PFSK-1 (cell line): ENCODE results near the gene NUP133.

Source experiments
- FOXP2 ChIP-seq: optimal IDR thresholded peaks from 2 replicates; pipeline ENCODE3; 2011; ENCODE audit warnings: borderline replicate concordance, control low read depth, inconsistent platforms; ENCODE audit not compliant: insufficient read depth; ENCODE audit errors: extremely low read length, extremely low read depth
- POLR2AphosphoS5 ChIP-seq: IDR thresholded peaks from 2 replicates; pipeline ENCODE4 v1.6.1; 2012; ENCODE audit warnings: low read depth, mild to moderate bottlenecking, control low read depth, low read length, moderate library complexity
- SIN3A ChIP-seq: IDR thresholded peaks from 2 replicates; pipeline ENCODE4 v1.6.1; 2012; ENCODE audit warnings: mild to moderate bottlenecking, low read length, moderate library complexity, borderline replicate concordance; ENCODE audit not compliant: insufficient read depth
- TAF1 ChIP-seq: IDR thresholded peaks from 2 replicates; pipeline ENCODE4 v1.6.1; 2012; ENCODE audit warnings: low read length, control low read depth, borderline replicate concordance; ENCODE audit not compliant: insufficient read depth
- TF ChIP-seq, protein P1 (sequence below), 2 experiments: IDR thresholded peaks; 2 replicates each; pipeline versions ENCODE4 v1.6.1 to v1.8.0; 2011 to 2012; ENCODE audit warnings: low read depth in 2 of 2, low read length in 2 of 2, control low read depth in 1 of 2, inconsistent platforms in 1 of 2, mild to moderate bottlenecking in 1 of 2, moderate library complexity in 1 of 2; ENCODE audit not compliant: insufficient read depth in 1 of 2

The NUP133 gene

DNA sequence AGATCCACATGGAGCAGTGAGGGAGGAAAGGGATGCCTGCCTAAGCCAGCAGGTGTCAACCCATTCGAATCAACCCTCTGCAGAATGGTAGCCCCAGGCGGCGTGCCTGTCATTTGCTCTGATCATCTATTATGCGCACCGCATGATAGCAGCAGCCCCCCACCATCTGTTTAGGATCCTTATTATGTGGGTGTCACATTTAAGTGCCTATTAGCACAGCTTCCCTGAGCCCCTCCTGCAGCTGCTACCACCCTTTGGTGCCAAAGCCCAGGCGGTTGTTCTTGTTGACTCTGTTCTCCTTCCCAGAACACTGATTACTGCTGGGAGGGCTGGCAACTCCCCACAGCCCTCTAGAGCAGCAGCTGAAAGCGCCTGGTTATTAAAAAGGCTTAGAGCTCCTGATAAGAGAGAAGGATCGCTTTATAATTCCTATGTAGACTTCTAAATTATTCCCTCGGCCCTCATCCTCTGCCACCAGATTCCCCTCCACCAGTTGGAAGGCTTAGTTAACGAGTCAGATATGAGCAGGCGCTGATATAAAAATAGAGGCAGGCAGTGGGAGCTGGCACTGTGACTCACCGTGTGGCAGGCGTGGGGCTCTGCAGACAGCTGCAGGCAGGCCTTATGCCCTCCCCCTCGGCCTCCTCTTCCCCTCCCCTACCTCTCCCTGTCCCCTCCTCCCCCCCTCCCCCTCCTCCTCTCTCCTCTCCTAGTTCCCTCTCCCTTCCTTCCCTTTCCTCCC lies 97.3 kb downstream of the NUP133 start:
- TF ChIP-seq POLR2AphosphoS5 (no peak), SIN3A (no peak), FOXP2 (no peak), TAF1 (no peak)
- TF ChIP-seq, protein P1, sequence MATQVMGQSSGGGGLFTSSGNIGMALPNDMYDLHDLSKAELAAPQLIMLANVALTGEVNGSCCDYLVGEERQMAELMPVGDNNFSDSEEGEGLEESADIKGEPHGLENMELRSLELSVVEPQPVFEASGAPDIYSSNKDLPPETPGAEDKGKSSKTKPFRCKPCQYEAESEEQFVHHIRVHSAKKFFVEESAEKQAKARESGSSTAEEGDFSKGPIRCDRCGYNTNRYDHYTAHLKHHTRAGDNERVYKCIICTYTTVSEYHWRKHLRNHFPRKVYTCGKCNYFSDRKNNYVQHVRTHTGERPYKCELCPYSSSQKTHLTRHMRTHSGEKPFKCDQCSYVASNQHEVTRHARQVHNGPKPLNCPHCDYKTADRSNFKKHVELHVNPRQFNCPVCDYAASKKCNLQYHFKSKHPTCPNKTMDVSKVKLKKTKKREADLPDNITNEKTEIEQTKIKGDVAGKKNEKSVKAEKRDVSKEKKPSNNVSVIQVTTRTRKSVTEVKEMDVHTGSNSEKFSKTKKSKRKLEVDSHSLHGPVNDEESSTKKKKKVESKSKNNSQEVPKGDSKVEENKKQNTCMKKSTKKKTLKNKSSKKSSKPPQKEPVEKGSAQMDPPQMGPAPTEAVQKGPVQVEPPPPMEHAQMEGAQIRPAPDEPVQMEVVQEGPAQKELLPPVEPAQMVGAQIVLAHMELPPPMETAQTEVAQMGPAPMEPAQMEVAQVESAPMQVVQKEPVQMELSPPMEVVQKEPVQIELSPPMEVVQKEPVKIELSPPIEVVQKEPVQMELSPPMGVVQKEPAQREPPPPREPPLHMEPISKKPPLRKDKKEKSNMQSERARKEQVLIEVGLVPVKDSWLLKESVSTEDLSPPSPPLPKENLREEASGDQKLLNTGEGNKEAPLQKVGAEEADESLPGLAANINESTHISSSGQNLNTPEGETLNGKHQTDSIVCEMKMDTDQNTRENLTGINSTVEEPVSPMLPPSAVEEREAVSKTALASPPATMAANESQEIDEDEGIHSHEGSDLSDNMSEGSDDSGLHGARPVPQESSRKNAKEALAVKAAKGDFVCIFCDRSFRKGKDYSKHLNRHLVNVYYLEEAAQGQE (IDR thresholded peaks at IDR 0.05; ENCODE audit: insufficient read depth in 1 of 2, low read depth in 2 of 2, low read length in 2 of 2): no peak

DNA sequence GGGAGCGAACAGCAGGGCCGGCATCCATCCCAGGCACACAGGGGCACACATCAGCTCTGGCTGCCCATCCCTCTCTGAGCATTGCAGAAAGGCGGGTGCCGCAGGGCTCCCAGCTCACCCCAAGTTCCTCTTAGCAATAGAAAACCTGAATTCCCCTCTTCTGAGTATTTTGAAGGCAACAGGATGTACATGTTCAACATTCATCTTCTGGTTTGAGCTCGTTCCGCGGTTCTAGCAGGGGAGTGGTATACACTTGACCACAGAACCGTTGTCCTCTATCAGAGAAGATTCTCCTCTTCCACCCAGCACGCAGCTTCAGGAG lies 97.8 kb downstream of the NUP133 start:
- TF ChIP-seq TAF1 (no peak), POLR2AphosphoS5 (no peak), FOXP2 (no peak), SIN3A (no peak)
- TF ChIP-seq, protein P1 (IDR thresholded peaks at IDR 0.05; ENCODE audit: insufficient read depth in 1 of 2, low read depth in 2 of 2, low read length in 2 of 2): no peak

DNA sequence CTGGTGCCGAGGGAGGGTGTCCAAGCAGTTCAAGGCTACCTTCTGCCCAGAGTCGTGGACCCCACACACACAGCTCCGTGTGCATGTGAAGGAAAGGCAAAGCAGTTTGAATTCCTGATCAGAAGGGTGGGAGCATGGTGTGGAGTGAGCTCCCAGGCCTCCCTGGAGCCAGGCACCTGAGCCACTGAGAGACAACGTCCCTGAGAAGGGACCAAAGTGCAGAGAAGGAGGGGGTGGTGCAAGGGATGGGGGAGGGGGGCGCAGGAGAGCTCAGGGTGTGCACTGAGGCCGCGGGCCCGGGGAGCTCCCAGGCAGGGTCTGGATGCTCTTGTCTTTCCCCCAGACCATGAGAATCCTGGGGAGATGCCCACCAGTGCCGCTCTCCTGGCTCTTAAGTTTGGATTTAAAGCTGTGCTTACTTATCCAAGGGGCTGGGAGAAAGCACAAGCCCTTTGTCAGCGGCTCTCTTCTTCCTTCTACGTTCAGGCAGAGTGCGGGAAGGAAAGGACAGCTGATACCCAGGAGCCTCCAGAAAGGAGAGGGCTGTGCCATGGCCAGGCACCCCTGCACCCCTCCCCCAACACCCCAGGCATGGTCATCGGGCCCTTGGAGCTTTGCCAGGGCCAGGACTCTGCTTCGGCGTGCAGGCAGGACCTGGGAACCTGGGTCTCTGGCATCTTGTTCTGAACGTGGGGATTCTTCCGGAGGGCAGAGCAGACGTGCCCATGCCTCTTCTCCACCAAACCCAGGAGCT lies 98.3 kb downstream of the NUP133 start:
- no peak for TF ChIP-seq TAF1
- TF ChIP-seq, protein P1 (IDR thresholded peaks at IDR 0.05; ENCODE audit: insufficient read depth in 1 of 2, low read depth in 2 of 2, low read length in 2 of 2): no peak
- TF ChIP-seq FOXP2: no peak
- TF ChIP-seq SIN3A: no peak
- no peak for TF ChIP-seq POLR2AphosphoS5

DNA sequence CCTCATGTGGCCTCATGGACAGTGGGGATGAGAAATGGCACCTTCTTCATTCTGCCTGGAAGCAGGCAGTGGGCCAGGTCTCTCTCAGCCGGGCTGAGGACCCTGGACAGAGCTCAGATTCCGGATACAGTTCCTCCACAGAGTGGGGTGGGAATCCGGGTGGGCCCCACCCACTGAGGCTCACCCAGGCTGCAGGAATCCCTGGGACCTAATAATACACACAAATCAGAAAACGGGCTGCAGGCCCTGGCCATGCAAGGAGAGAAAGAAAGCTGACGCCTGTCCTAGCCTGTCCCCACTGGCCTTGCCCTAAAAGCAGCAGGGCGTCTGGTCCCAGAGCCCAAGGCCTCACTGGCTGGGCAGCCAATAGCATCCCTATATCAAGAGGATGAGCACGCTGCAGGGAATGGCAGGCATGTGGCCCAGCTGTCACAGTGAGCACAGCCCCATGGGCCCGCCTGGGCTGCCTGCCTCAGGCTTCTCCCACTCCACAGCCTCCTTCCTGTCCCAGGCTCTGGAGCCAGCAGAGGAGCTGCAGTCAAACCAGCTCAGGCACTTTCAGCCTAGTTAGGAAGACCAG lies 99.6 kb downstream of the NUP133 start:
- TF ChIP-seq, protein P1 (IDR thresholded peaks at IDR 0.05; ENCODE audit: insufficient read depth in 1 of 2, low read depth in 2 of 2, low read length in 2 of 2): peak; percentile 78 to 90
- no peak for TF ChIP-seq TAF1
- TF ChIP-seq POLR2AphosphoS5: no peak
- TF ChIP-seq SIN3A: no peak
